Measurements from ENCODE around the gene ALOX15B. TPM values are rescaled to one million over a fixed set of nuclear protein-coding genes. Genes with fewer than 3 reads are reported as not detected.

Gene ALOX15B
- total RNA-seq, 2 donors from 2014 or later, result 0.48 to 3.3 TPM

- DNase-seq (ENCODE audit: low spot score), result no peak
- intact Hi-C loops (cut with DNase I), result no loop called here
Observed at GRCh38 chr17:8091033-8091687, 52.3 kb downstream of the ALOX15B start.

GRCh38 chr17:8095361-8095760 lies 56.5 kb downstream of the ALOX15B start:
- no peak for DNase-seq (ENCODE audit: low spot score)
- intact Hi-C loops (cut with DNase I), result no loop called here

- no peak for DNase-seq (ENCODE audit: low spot score)
- intact Hi-C loops (cut with DNase I), result no loop called here
Observed at GRCh38 chr17:8096541-8096940, 57.7 kb downstream of the ALOX15B start.

Small RNA genes lying within 50 kb of the gene (microRNA-seq; reads per million reads assigned to microRNA genes)
- 0 reads per million in 2 donors for gene MIR4314 (ENCODE audit: borderline microRNAs expressed in 2 of 2)

Other genes starting within 250 kb of the ALOX15B start
- gene KDM6B, start 204.8 kb upstream of the ALOX15B start, total RNA-seq, result 10 to 100 TPM; 21.0 to 29.0 TPM
- gene TMEM88, start 184.0 kb upstream of the ALOX15B start, total RNA-seq, result 10 to 100 TPM; 17.5 to 26.1 TPM
- gene NAA38, start 181.5 kb upstream of the ALOX15B start, total RNA-seq, result 10 to 100 TPM; 65.2 to 79.7 TPM
- 1 to 10 TPM; 8.9 TPM for gene CYB5D1, start 181.1 kb upstream of the ALOX15B start, total RNA-seq
- 100 to 1,000 TPM in 1 of 2 donors, 10 to 100 TPM in 1; 67.4 to 105 TPM for gene CHD3, start 150.3 kb upstream of the ALOX15B start, total RNA-seq
- 1 to 10 TPM; 1.1 to 1.5 TPM for gene RNF227, start 122.8 kb upstream of the ALOX15B start, total RNA-seq
- 1 to 10 TPM; 1.2 to 2.2 TPM for gene KCNAB3, start 109.2 kb upstream of the ALOX15B start, total RNA-seq
- gene TRAPPC1, start 107.1 kb upstream of the ALOX15B start, total RNA-seq, result 10 to 100 TPM; 53.7 to 72.7 TPM
- 10 to 100 TPM; 14.7 to 15.2 TPM for gene CNTROB, start 106.9 kb upstream of the ALOX15B start, total RNA-seq
- not detected for gene GUCY2D, start 36.4 kb upstream of the ALOX15B start, total RNA-seq
- gene ALOX12B, start 48.7 kb downstream of the ALOX15B start, total RNA-seq, result not detected
- not detected for gene ALOXE3, start 79.5 kb downstream of the ALOX15B start, total RNA-seq
- gene HES7, start 85.0 kb downstream of the ALOX15B start, total RNA-seq, result under 1 TPM in 1 of 2 donors, not detected in 1; 0.67 TPM
- 100 to 1,000 TPM; 203 to 206 TPM for gene PER1, start 113.3 kb downstream of the ALOX15B start, total RNA-seq
- 10 to 100 TPM; 66.7 to 80.1 TPM for gene VAMP2, start 123.9 kb downstream of the ALOX15B start, total RNA-seq
- gene TMEM107, start 137.3 kb downstream of the ALOX15B start, total RNA-seq, result 10 to 100 TPM; 12.9 to 16.4 TPM
- 1 to 10 TPM; 4.5 to 5.6 TPM for gene BORCS6, start 151.1 kb downstream of the ALOX15B start, total RNA-seq
- gene AURKB, start 171.5 kb downstream of the ALOX15B start, total RNA-seq, result under 1 TPM in 1 of 2 donors, not detected in 1; 0.69 TPM
- 10 to 100 TPM; 23.2 to 29.8 TPM for gene CTC1, start 209.0 kb downstream of the ALOX15B start, total RNA-seq
- 10 to 100 TPM; 20.3 to 23.9 TPM for gene PFAS, start 210.2 kb downstream of the ALOX15B start, total RNA-seq
- 10 to 100 TPM; 16.9 to 19.1 TPM for gene RANGRF, start 249.6 kb downstream of the ALOX15B start, total RNA-seq

All from posterior vena cava (tissue), 2 donors.